ENCODE results near the gene GBP3. TPM values are rescaled to one million over a fixed set of nuclear protein-coding genes. Genes with fewer than 3 reads are reported as not detected.
"Not testable (repeated sequence)": the region's sequence is repeated elsewhere in the genome, so short reads cannot be mapped to it uniquely, and the experiment has no call there.

The GBP3 gene
- total RNA-seq, 4 donors from 2014 or later = 11.5 to 45.4 (median 26.3) TPM

DNA sequence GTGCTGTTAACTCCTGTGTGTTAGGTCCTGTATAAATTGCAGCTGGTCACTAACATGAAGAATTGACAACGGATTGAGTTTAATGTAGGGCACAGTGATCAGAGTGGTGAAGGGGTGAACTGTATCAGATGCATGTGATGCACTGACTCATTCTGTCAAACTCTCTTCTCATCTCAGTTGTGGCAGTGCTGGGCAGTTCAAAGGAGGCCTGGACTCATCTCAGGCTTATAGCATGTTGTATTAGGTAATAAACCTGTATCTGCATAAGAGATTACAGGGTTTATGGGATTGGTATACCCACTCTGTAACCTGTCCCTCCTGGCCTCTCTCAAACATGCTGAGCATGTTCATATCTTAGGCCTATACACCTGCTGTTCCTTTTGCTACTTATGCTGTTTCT lies 12.4 kb upstream of the GBP3 start:
- TF ChIP-seq CTCF (IDR thresholded peaks at IDR 0.05) = no peak
- ATAC-seq (ENCODE audit: low FRiP score) (no peak), DNase-seq (ENCODE audit: low spot score) (no peak)

GRCh38 chr1:89034004-89034403 lies 11.3 kb upstream of the GBP3 start:
- DNase-seq (ENCODE audit: low spot score); ATAC-seq (ENCODE audit: low FRiP score): not testable (repeated sequence)

GRCh38 chr1:89029051-89029450 lies 6.4 kb upstream of the GBP3 start:
- not testable (repeated sequence) for DNase-seq (ENCODE audit: low spot score); ATAC-seq (ENCODE audit: low FRiP score)

DNA sequence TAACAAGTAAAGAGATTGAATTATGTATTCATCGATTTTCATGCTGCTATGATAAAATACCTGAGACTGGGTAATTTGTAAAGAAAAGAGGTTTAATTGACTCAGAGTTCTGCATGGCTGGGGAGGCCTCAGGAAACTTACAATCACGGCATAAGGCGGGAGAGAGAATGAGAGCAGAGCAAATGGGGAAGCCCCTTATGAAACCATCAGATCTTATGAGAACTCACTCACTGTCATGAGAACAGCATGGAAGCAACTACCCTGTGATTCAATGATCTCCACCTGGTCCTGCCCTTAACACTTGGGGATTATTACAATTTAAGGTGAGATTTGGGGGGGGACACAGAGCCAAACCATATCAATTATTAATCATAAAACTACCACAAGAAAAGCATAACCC lies 3.3 kb upstream of the GBP3 start:
- no peak for DNase-seq (ENCODE audit: low spot score)
- ATAC-seq (ENCODE audit: low FRiP score) = no peak
- no peak for TF ChIP-seq CTCF (IDR thresholded peaks at IDR 0.05)

- ATAC-seq (ENCODE audit: low FRiP score) (no peak), DNase-seq (ENCODE audit: low spot score) (no peak)
- TF ChIP-seq CTCF (IDR thresholded peaks at IDR 0.05) = no peak
These were observed 360 bp upstream of the GBP3 start for GRCh38 chr1:89023026-89023425.

DNA sequence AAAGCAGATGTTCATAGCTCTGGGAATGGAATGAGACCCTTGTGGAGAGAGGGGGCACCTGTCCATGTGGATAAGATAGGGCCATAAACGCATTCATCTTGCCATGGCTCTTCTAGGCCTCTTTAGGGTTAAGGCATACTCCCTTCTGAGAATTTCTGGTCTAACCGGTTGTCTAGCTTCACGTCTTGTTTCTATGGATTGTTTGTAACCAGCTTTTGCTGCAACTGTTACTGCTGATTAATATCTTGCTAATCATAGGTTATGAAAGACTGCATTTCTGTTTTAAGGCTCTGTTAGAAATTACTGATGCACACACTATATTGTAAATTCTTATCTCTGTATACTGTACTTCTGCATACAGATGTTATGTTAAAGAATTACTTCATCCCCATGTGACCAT lies 4.3 kb downstream of the GBP3 start:
- not testable (repeated sequence) for DNase-seq (ENCODE audit: low spot score); ATAC-seq (ENCODE audit: low FRiP score)

GRCh38 chr1:89008511-89008910 lies 14.2 kb downstream of the GBP3 start:
- no peak for DNase-seq (ENCODE audit: low spot score)
- TF ChIP-seq CTCF (IDR thresholded peaks at IDR 0.05) = no peak
- no peak for ATAC-seq (ENCODE audit: low FRiP score)

- ATAC-seq (ENCODE audit: low FRiP score) = peak; percentile 83
- TF ChIP-seq CTCF (IDR thresholded peaks at IDR 0.05) = no peak
- no peak for DNase-seq (ENCODE audit: low spot score)
These were observed 17.1 kb downstream of the GBP3 start for GRCh38 chr1:89005286-89006151.

- not testable (repeated sequence) for ATAC-seq (ENCODE audit: low FRiP score); DNase-seq (ENCODE audit: low spot score)
These were observed 20.5 kb downstream of the GBP3 start for GRCh38 chr1:89002176-89002575.

Data from omental fat pad (tissue), 4 donors.